K562 (cell line): ENCODE measurements around the gene MSN. TPM values are rescaled to one million over a fixed set of nuclear protein-coding genes. Genes with fewer than 3 reads are reported as not detected.
A peak's percentile ranks its signal among the peaks of the same experiment; 100 is the strongest.

ENCODE experiments used
- ETV1 ChIP-seq: fragments of 450-650 bp; conservative IDR thresholded peaks from 2 replicates; pipeline ENCODE4 v1.6.1; 2016; ENCODE audit warnings: missing genetic modification characterization, control low read depth, low read depth, missing compliant biosample characterization
- KLF13 ChIP-seq: fragments of 450-650 bp; IDR thresholded peaks from 2 replicates; pipeline ENCODE4 v1.6.1; 2016; ENCODE audit warnings: missing genetic modification characterization, low read depth, mild to moderate bottlenecking, missing compliant biosample characterization, moderate library complexity, borderline replicate concordance
- NR3C1 ChIP-seq: sonication (generic); formaldehyde crosslinking; IDR thresholded peaks from 2 replicates; pipeline ENCODE4 v1.8.1; 2022; ENCODE audit warnings: missing genetic modification reagents
- SIN3B ChIP-seq: fragments of 450-650 bp; IDR thresholded peaks from 2 replicates; pipeline ENCODE4 v1.6.1; 2017; ENCODE audit warnings: low read depth, mild to moderate bottlenecking, moderate library complexity
- SMAD1 ChIP-seq: fragments of 150-350 bp; IDR thresholded peaks from 2 replicates; pipeline ENCODE4 v1.6.1; 2014; ENCODE audit warnings: low read length, low read depth; ENCODE audit not compliant: partially characterized antibody
- polyA plus RNA-seq, 8 experiments: library from polyadenylated mRNA; depleted of rRNA in 4 of 8; stranded (reverse) in 5 of 8; unstranded in 3 of 8; fragments of >200 nt; fragmentation: Nextera tagmentation in 2 of 8; fragmentation: Illumina TruSeq in 1 of 8; extraction: Ambion mirVana in 2 of 8; extraction: Trizol in 1 of 8; gene quantifications; 2 replicates each; pipeline versions ENCODE4 v1.2.1 to v1.2.3, GENCODE V29; 2011 to 2014; ENCODE audit warnings: inconsistent platforms in 1 of 8, missing spikeins in 1 of 8
- total RNA-seq, 7 experiments: library from RNA; depleted of rRNA in 6 of 7; stranded (reverse); fragments of >200 nt in 6 of 7; fragmentation: Illumina TruSeq in 2 of 7; extraction: Trizol in 2 of 7; gene quantifications; 2 replicates each; pipeline versions ENCODE4 v1.2.1 to v1.2.3, GENCODE V29; 2011 to 2021; ENCODE audit warnings: low replicate concordance in 1 of 7
- TF ChIP-seq, protein P1 (sequence below): fragments of 450-650 bp; IDR thresholded peaks from 2 replicates; pipeline ENCODE4 v1.6.1; 2016; ENCODE audit warnings: low read depth
- TF ChIP-seq, protein P2 (sequence below): fragments of 450-650 bp; IDR thresholded peaks from 2 replicates; pipeline ENCODE4 v1.6.1; 2016; ENCODE audit warnings: antibody characterized with exemption
- TF ChIP-seq, protein P3 (sequence below): fragments of 250-450 bp; sonication (Bioruptor Pico); IDR thresholded peaks from 2 replicates; pipeline ENCODE4 v1.8.0; 2021; ENCODE audit warnings: borderline replicate concordance, mild to moderate bottlenecking, moderate library complexity; ENCODE audit not compliant: poor library complexity, severe bottlenecking
- TF ChIP-seq, protein P4 (sequence below): fragments of 450-650 bp; IDR thresholded peaks from 2 replicates; pipeline ENCODE4 v1.7.1; 2018; ENCODE audit warnings: mild to moderate bottlenecking, low read depth; ENCODE audit not compliant: partially characterized antibody

Gene MSN
- total and polyA plus RNA-seq, 9 of the 15 experiments (the other 6 are each of a cell fraction or from before 2014, with no cell fraction given), result 128 to 486 (median 237) TPM

DNA sequence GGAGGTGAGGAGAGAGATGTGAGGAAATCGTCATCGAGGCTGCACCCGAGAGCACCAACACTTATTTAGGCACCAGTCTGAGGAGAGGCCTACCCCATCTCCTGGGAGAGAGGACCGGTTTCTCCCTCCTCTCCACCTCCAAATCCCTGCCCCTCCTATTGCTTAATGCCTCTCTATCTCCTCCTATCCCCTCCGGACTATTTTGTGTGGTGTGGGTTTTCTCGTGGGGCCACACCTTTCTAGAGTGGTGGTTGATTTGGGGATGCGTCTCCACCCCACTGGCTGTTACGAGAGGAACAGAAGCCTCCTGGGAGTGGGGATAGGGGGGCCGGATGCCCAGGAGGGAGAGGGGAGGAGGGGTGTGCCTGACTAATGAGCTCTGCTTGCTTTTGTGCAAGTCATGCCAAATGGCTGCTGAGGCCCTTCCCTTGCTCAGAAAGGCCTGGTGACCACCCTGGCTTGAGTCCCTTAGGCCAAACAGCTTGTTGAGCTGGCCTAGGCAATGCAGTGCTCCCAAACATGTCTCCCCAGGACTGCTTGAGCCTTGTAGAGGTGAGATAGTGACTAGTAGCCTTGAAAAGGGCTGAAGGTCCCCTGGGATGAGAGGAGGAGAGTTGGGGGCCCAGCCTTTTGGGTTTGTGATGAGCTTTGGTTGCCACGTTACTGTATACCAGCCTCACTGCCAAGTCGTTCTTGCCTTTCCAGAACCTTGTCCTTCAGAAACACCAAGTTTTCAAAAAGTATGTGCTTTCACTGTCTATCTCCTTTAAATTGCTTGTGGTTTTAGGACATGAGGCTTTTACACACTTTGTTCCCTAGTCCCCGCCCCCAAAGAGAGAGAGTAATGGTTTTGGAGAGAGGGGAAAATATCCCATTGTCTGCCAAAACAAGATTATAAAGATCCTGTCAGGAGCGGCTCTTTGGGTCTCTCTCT, 1.2 kb downstream of the MSN start (continued):
- TF ChIP-seq, protein P1, sequence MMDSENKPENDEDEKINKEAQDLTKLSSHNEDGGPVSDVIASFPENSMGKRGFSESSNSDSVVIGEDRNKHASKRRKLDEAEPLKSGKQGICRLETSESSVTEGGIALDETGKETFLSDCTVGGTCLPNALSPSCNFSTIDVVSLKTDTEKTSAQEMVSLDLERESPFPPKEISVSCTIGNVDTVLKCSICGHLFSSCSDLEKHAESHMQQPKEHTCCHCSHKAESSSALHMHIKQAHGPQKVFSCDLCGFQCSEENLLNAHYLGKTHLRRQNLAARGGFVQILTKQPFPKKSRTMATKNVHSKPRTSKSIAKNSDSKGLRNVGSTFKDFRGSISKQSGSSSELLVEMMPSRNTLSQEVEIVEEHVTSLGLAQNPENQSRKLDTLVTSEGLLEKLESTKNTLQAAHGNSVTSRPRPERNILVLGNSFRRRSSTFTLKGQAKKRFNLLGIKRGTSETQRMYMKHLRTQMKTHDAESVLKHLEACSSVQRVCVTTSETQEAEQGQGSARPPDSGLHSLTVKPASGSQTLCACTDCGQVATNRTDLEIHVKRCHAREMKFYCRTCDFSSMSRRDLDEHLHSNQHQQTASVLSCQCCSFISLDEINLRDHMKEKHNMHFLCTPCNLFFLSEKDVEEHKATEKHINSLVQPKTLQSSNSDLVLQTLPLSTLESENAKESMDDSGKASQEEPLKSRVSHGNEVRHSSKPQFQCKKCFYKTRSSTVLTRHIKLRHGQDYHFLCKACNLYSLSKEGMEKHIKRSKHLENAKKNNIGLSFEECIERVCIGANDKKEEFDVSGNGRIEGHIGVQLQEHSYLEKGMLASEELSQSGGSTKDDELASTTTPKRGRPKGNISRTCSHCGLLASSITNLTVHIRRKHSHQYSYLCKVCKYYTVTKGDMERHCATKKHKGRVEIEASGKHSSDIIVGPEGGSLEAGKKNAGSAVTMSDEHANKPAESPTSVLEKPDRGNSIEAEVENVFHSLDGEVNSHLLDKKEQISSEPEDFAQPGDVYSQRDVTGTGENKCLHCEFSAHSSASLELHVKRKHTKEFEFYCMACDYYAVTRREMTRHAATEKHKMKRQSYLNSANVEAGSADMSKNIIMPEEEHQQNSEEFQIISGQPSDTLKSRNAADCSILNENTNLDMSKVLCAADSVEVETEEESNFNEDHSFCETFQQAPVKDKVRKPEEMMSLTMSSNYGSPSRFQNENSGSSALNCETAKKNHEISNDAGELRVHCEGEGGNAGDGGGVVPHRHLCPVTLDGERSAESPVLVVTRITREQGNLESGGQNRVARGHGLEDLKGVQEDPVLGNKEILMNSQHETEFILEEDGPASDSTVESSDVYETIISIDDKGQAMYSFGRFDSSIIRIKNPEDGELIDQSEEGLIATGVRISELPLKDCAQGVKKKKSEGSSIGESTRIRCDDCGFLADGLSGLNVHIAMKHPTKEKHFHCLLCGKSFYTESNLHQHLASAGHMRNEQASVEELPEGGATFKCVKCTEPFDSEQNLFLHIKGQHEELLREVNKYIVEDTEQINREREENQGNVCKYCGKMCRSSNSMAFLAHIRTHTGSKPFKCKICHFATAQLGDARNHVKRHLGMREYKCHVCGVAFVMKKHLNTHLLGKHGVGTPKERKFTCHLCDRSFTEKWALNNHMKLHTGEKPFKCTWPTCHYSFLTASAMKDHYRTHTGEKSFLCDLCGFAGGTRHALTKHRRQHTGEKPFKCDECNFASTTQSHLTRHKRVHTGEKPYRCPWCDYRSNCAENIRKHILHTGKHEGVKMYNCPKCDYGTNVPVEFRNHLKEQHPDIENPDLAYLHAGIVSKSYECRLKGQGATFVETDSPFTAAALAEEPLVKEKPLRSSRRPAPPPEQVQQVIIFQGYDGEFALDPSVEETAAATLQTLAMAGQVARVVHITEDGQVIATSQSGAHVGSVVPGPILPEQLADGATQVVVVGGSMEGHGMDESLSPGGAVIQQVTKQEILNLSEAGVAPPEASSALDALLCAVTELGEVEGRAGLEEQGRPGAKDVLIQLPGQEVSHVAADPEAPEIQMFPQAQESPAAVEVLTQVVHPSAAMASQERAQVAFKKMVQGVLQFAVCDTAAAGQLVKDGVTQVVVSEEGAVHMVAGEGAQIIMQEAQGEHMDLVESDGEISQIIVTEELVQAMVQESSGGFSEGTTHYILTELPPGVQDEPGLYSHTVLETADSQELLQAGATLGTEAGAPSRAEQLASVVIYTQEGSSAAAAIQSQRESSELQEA, result no peak
- TF ChIP-seq, protein P2, sequence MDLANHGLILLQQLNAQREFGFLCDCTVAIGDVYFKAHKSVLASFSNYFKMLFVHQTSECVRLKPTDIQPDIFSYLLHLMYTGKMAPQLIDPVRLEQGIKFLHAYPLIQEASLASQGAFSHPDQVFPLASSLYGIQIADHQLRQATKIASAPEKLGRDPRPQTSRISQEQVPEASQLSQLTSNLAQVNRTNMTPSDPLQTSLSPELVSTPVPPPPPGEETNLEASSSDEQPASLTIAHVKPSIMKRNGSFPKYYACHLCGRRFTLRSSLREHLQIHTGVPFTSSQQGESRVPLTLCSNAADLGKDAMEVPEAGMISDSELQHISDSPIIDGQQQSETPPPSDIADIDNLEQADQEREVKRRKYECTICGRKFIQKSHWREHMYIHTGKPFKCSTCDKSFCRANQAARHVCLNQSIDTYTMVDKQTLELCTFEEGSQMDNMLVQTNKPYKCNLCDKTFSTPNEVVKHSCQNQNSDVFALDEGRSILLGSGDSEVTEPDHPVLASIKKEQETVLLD, result 0 out of 2 replicates have a peak, but pooled peaks have one; percentile 46
- no peak for TF ChIP-seq SMAD1
- no peak for TF ChIP-seq SIN3B
- TF ChIP-seq ETV1, result peak; percentile 84
- TF ChIP-seq KLF13, result no peak
- TF ChIP-seq NR3C1 (CRISPR knock-in tag), result no peak
- TF ChIP-seq, protein P3, sequence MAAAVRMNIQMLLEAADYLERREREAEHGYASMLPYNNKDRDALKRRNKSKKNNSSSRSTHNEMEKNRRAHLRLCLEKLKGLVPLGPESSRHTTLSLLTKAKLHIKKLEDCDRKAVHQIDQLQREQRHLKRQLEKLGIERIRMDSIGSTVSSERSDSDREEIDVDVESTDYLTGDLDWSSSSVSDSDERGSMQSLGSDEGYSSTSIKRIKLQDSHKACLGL (CRISPR knock-in tag), result no peak
- TF ChIP-seq, protein P4, sequence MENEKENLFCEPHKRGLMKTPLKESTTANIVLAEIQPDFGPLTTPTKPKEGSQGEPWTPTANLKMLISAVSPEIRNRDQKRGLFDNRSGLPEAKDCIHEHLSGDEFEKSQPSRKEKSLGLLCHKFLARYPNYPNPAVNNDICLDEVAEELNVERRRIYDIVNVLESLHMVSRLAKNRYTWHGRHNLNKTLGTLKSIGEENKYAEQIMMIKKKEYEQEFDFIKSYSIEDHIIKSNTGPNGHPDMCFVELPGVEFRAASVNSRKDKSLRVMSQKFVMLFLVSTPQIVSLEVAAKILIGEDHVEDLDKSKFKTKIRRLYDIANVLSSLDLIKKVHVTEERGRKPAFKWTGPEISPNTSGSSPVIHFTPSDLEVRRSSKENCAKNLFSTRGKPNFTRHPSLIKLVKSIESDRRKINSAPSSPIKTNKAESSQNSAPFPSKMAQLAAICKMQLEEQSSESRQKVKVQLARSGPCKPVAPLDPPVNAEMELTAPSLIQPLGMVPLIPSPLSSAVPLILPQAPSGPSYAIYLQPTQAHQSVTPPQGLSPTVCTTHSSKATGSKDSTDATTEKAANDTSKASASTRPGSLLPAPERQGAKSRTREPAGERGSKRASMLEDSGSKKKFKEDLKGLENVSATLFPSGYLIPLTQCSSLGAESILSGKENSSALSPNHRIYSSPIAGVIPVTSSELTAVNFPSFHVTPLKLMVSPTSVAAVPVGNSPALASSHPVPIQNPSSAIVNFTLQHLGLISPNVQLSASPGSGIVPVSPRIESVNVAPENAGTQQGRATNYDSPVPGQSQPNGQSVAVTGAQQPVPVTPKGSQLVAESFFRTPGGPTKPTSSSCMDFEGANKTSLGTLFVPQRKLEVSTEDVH, result no peak
